Right lobe of liver (tissue), 6 donors: ENCODE data around the gene EWSR1. TPM values are rescaled to one million over a fixed set of nuclear protein-coding genes. Genes with fewer than 3 reads are reported as not detected.

Source experiments
- ATAC-seq, 4 donors: fragments of 200-7000 bp; cut with Tn5 transposase; one replicate each; pipeline ENCODE4 v1.9.1; 2020; ENCODE audit warnings: mild to moderate bottlenecking in 4 of 4, moderate library complexity in 4 of 4
- DNase-seq, 3 donors: peaks; one replicate each; pipeline ENCODE4 v3.0.0-alpha.2; 2020
- H3K27ac ChIP-seq, 3 donors: fragments of 200-600 bp; one replicate each; pipeline ENCODE4 v1.8.0; 2022
- H3K27me3 ChIP-seq, 2 donors: fragments of 200-600 bp; one replicate each; pipeline ENCODE4 v1.8.0; 2022
- H3K36me3 ChIP-seq, 4 donors: fragments of 200-600 bp; sonication (generic) in 1 of 4; one replicate each; pipeline versions ENCODE4 v1.5.1 to v1.8.0; 2017 to 2022; ENCODE audit warnings: control low read depth in 1 of 4
- H3K4me1 ChIP-seq, 4 donors: fragments of 200-600 bp; sonication (generic) in 1 of 4; one replicate each; pipeline versions ENCODE4 v1.5.1 to v1.8.0; 2017 to 2022; ENCODE audit warnings: control low read depth in 1 of 4
- H3K4me3 ChIP-seq, 3 donors: fragments of 200-600 bp; one replicate each; pipeline ENCODE4 v1.8.0; 2022
- H3K9me3 ChIP-seq, 4 donors: fragments of 200-600 bp; sonication (generic) in 1 of 4; one replicate each; pipeline versions ENCODE4 v1.5.1 to v1.8.0; 2017 to 2022; ENCODE audit warnings: control low read depth in 1 of 4
- POLR2A ChIP-seq: fragments of 450-650 bp; IDR thresholded peaks from one replicate; pipeline ENCODE4 v1.6.1; 2017; ENCODE audit warnings: antibody characterized with exemption, mild to moderate bottlenecking
- WGBS: methylation state at CpG from one replicate; pipeline ENCODE4 v1.1.6; 2018; ENCODE audit warnings: low coverage, low lambda C conversion rate; ENCODE audit not compliant: insufficient coverage; ENCODE audit errors: missing lambda C conversion rate; 5-methylcytosine and 5-hydroxymethylcytosine counted together
- intact Hi-C, 2 donors: fragments of 100-400 bp; cut with DNase I; formaldehyde crosslinking; loops; one replicate each; pipeline versions ENCODE4 v1.11.2 to v1.14.1; 2022
- total RNA-seq, 6 experiments: library from RNA; depleted of rRNA in 2 of 6; stranded (reverse); fragments of >200 nt in 2 of 6; fragmentation: NEBNext Ultra II Directional in 3 of 6; extraction: Animal tissue kit (Norgen Biotek cat#: 25700) in 3 of 6; gene quantifications; one replicate each; pipeline versions ENCODE4 v1.1.0 to v1.2.4, GENCODE V29; 2016 to 2023
- TF ChIP-seq, protein P1 (sequence below), 4 donors: fragments of 200-600 bp in 3 of 4; fragments of 450-650 bp in 1 of 4; IDR thresholded peaks; one replicate each; pipeline versions ENCODE4 v1.5.1 to v1.8.0; 2016 to 2022; ENCODE audit warnings: antibody characterized with exemption in 4 of 4, mild to moderate bottlenecking in 2 of 4
- donor health status: DM: no; HTN: yes; CAD: no.
- donor health status: DM: no; HTN: no; CAD: no.
- donor health status: DM: no; HTN: no; CAD: no.
- donor health status: DM: no; HTN: yes; CAD: no.
- donor health status: DM: no; HTN: yes; CAD: no.

EWSR1 gene
- total RNA-seq, 6 experiments from 2014 or later = 75.0 to 112 (median 98.2) TPM

DNA sequence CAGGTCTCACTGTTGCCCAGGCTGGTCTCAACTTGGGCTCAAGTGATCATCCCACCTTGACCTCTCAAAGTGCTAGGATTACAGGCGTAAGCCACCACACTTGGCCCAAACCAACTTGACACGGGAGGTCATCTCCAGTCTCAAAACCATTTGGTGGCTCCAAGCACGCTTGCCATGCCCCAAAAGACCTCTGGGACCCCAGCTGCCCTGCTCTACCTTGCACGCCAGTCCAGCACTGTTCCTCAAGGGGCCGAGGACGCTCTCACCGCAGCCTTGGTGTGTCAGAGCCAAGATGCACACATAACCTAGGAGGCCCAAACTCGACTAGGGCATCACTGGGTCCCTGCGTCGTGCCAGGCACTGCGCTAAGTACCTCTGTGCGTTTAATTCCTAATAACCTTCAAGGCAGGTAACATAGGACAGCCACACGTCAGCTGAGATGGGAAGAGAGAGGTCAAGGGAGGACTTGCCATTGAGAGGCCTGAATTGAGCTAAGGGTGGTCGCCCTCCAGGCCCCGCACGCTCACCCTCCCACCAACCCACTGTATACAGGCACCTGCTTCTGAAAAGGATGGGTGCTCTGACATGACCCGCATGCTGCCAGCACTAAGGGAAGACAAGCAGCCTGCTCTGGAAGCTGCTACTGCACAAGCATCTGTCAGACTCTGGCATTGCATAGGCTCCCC lies 33.8 kb downstream of the EWSR1 start:
- Histone ChIP-seq H3K9me3 (no peaks in the 10 kb centered on the region), H3K4me3 (no peak overlapping the region), H3K36me3 (peaks cover 12 to 43% (median 27%) of the 10 kb centered on the region in 4 donors), H3K4me1 (peaks cover 0 to 20% (median 7%) of the 10 kb centered on the region in 4 donors), H3K27ac (peak overlapping the region in 1 of 3 donors; percentile 77), H3K27me3 (no peaks in the 10 kb centered on the region)
- intact Hi-C loops = loop anchor here (5.0 to 10.0 kb wide), 2 partner anchors 53 to 55 kb away; no protein-coding TSS in a partner anchor
- 60% methylated on average over 1 of the region's 17 CpGs for WGBS
- no peak for ATAC-seq
- DNase-seq = no peak
- TF ChIP-seq, protein P1, sequence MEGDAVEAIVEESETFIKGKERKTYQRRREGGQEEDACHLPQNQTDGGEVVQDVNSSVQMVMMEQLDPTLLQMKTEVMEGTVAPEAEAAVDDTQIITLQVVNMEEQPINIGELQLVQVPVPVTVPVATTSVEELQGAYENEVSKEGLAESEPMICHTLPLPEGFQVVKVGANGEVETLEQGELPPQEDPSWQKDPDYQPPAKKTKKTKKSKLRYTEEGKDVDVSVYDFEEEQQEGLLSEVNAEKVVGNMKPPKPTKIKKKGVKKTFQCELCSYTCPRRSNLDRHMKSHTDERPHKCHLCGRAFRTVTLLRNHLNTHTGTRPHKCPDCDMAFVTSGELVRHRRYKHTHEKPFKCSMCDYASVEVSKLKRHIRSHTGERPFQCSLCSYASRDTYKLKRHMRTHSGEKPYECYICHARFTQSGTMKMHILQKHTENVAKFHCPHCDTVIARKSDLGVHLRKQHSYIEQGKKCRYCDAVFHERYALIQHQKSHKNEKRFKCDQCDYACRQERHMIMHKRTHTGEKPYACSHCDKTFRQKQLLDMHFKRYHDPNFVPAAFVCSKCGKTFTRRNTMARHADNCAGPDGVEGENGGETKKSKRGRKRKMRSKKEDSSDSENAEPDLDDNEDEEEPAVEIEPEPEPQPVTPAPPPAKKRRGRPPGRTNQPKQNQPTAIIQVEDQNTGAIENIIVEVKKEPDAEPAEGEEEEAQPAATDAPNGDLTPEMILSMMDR (IDR thresholded peaks at IDR 0.05) = no peak

DNA sequence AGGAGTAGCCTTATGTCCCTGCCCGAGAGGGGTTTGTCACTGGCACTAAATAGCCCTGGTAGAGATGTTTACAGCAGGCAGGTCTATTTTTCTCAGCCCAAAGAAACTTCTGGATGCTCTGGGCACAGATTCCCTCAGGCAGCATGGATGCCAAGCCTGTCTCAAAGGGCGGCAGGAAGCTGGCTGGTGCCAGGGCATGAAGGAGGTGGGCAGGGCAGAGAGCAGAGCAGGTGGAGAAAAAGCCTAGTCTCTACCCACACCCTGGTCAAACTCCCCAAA lies 34.3 kb downstream of the EWSR1 start:
- Histone ChIP-seq H3K4me1 (peaks cover 0 to 20% (median 7%) of the 10 kb centered on the region in 4 donors), H3K27ac (peak overlapping the region in 2 of 3 donors; percentile 26 to 77), H3K27me3 (no peaks in the 10 kb centered on the region), H3K4me3 (no peak overlapping the region), H3K9me3 (no peaks in the 10 kb centered on the region), H3K36me3 (peaks cover 7 to 38% (median 22%) of the 10 kb centered on the region in 4 donors)
- WGBS = 33% methylated on average over 1 of the region's 2 CpGs
- ATAC-seq (peak; percentile 1 to 35 (median 4)), DNase-seq (peak in 1 of 3 donors; percentile 59)
- intact Hi-C loops = loop anchor here (5.0 to 10.0 kb wide), 2 partner anchors 52 to 55 kb away; no protein-coding TSS in a partner anchor
- TF ChIP-seq, protein P1 (IDR thresholded peaks at IDR 0.05) = no peak
- TF ChIP-seq POLR2A = no peak

DNA sequence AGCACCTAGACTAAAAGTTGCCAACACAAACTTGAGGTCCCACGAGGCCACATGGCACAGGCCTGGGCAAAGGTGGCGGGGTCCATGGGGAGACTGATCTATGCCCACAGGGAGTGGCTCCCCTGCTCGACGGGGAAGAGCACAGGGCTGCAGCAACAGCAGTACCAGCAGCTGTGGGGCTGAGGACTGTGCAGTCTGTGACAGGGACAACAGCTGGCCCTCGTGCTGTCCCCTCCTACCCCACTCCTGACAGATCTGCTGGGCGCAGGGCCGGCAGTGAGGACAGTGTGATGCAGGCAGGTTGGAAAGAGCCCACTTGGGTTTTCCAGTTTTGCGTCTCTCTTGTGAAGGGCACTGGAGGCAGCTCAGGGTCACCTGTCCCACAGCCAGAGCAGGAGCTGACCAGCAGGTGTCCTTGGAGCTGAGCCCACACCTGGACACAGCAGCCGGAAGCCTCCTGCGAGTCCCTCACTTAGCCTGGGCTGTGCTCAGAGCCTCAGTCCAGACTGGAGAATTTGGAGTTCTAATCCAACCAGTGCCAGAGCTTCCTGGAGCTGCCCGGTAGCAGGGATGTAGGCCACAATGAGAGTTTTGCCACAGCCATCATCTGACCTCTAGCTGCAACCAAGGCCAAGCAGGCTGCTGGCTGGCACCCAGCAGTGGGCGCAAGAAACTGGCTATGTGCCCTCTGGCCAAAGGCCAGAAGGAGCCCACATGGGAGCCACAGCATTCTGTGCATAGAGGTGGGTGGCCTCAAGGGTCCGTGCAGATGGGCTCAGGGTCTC lies 34.8 kb downstream of the EWSR1 start:
- H3K36me3 ChIP-seq = peaks cover 2 to 32% (median 18%) of the 10 kb centered on the region in 4 donors
- no peaks in the 10 kb centered on the region for H3K27me3 ChIP-seq
- H3K9me3 ChIP-seq = no peaks in the 10 kb centered on the region
- peak; percentile 68 to 83 (median 81) for DNase-seq
- H3K4me3 ChIP-seq = no peak overlapping the region
- peaks cover 0 to 20% (median 7%) of the 10 kb centered on the region in 4 donors for H3K4me1 ChIP-seq
- intact Hi-C loops = loop anchor here (5.0 to 10.0 kb wide), 2 partner anchors 52 to 54 kb away; no protein-coding TSS in a partner anchor
- WGBS = 6% methylated on average over 3 of the region's 13 CpGs
- ATAC-seq = peak; percentile 37 to 58 (median 47)
- H3K27ac ChIP-seq = peak overlapping the region in 2 of 3 donors; percentile 26 to 77
- TF ChIP-seq POLR2A = no peak
- TF ChIP-seq, protein P1 (IDR thresholded peaks at IDR 0.05) = peak in 2 of 4 donors; percentile 10 to 12

DNA sequence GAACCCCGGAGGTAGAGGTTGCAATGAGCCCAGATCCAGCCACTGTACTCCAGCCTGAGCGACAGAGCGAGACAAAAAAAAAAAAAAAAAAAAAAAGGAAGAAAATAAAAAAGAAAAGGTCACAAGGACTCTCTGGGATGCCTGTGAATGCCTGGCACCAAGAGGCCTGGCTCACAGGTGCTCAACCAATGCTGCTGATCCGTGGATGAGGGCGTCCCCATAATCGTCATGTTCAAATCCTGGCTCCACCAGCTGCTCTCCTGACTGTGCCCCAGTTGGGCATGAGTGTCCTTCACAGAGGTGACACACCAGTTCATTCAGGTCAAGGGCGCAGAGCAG lies 37.7 kb downstream of the EWSR1 start:
- WGBS = 19% methylated on average over 2 of the region's 7 CpGs
- H3K36me3 ChIP-seq = peaks cover 0 to 3% (median 0%) of the 10 kb centered on the region in 4 donors
- peaks cover 2 to 24% (median 10%) of the 10 kb centered on the region in 4 donors for H3K4me1 ChIP-seq
- TF ChIP-seq, protein P1 (IDR thresholded peaks at IDR 0.05) = no peak
- TF ChIP-seq POLR2A = no peak
- H3K9me3 ChIP-seq = no peaks in the 10 kb centered on the region
- peak overlapping the region in 1 of 3 donors; percentile 87 for H3K4me3 ChIP-seq
- ATAC-seq = no peak
- no peaks in the 10 kb centered on the region for H3K27me3 ChIP-seq
- no peak overlapping the region for H3K27ac ChIP-seq
- intact Hi-C loops = loop anchor here in 1 of 2 donors (10.0 kb wide), 1 partner anchor 49 kb away; no protein-coding TSS in a partner anchor
- no peak for DNase-seq
